Activated T-cell treated with anti-CD3 and anti-CD28 coated beads, Interleukin-2, amount 50 U/mL, for 72 hours (primary cell): ENCODE results near the gene AVPR1B. TPM values are rescaled to one million over a fixed set of nuclear protein-coding genes. Genes with fewer than 3 reads are reported as not detected.

Source experiments
- ATAC-seq, 2 donors: fragments of 150-1000 bp; cut with Tn5 transposase; replicated peaks in 1 of 2; 2 replicates each; pipeline ENCODE4 v1.10.0; 2021; ENCODE audit warnings: moderate library complexity in 2 of 2, mild to moderate bottlenecking in 1 of 2
- DNase-seq, 2 donors: peaks; one replicate each; pipeline ENCODE4 v3.0.0; 2021 to 2022; ENCODE audit warnings: mixed read lengths in 1 of 2
- H3K27ac Mint-ChIP-seq: one replicate; pipeline ENCODE4 v1.8.0; 2022; ENCODE audit warnings: mild to moderate bottlenecking, moderate library complexity, mixed read lengths
- H3K27me3 Mint-ChIP-seq: one replicate; pipeline ENCODE4 v1.8.0; 2022; ENCODE audit warnings: low read depth, mixed read lengths
- H3K36me3 Mint-ChIP-seq, 2 donors: one replicate each; pipeline ENCODE4 v1.8.0; 2022; ENCODE audit warnings: mixed read lengths in 2 of 2, mild to moderate bottlenecking in 1 of 2; ENCODE audit not compliant: insufficient read depth in 2 of 2
- H3K4me1 Mint-ChIP-seq: one replicate; pipeline ENCODE4 v1.8.0; 2022; ENCODE audit warnings: low read depth, mixed read lengths
- H3K4me3 Mint-ChIP-seq, 2 donors: one replicate each; pipeline ENCODE4 v1.8.0; 2022; ENCODE audit warnings: mild to moderate bottlenecking in 2 of 2, mixed read lengths in 2 of 2, moderate library complexity in 2 of 2
- H3K9me3 Mint-ChIP-seq, 2 donors: one replicate each; pipeline ENCODE4 v1.8.0; 2022; ENCODE audit warnings: mixed read lengths in 2 of 2
- total RNA-seq, 2 donors: library from RNA; stranded (reverse); gene quantifications; one replicate each; pipeline ENCODE4 v1.2.3, GENCODE V29; 2022

AVPR1B gene
- not detected for total RNA-seq

- Mint-ChIP-seq H3K4me1 (peaks cover 19% of the 10 kb centered on the region), H3K27me3 (peaks cover 63% of the 10 kb centered on the region), H3K36me3 (peaks cover 9 to 10% of the 10 kb centered on the region in 2 donors), H3K9me3 (peaks cover 5 to 9% of the 10 kb centered on the region in 2 donors), H3K27ac (no peak within 1 kb of the TSS), H3K4me3 (peak within 1 kb of the TSS; percentile 74)
- peak; percentile 71 to 76 for ATAC-seq
- peak; percentile 32 to 51 for DNase-seq
Observed at GRCh38 chr1:206117151-206117948, at the start of gene AVPR1B. AVPR1B (minus strand) TSS chr1:206117388; CDS start chr1:206116890, 498 bp downstream.

GRCh38 chr1:206145771-206146290, 28.6 kb upstream of the AVPR1B start:
- Mint-ChIP-seq H3K4me3 (no peak overlapping the region), H3K27ac (no peak overlapping the region), H3K9me3 (no peaks in the 10 kb centered on the region), H3K36me3 (no peaks in the 10 kb centered on the region), H3K4me1 (no peaks in the 10 kb centered on the region), H3K27me3 (peaks cover 23% of the 10 kb centered on the region)
- ATAC-seq (no peak), DNase-seq (no peak)

GRCh38 chr1:206144605-206145004, 27.4 kb upstream of the AVPR1B start:
- H3K36me3 Mint-ChIP-seq: no peaks in the 10 kb centered on the region
- H3K4me3 Mint-ChIP-seq: no peak overlapping the region
- H3K4me1 Mint-ChIP-seq: no peaks in the 10 kb centered on the region
- peaks cover 28% of the 10 kb centered on the region for H3K27me3 Mint-ChIP-seq
- H3K9me3 Mint-ChIP-seq: no peaks in the 10 kb centered on the region
- no peak overlapping the region for H3K27ac Mint-ChIP-seq
- no peak for DNase-seq
- ATAC-seq: no peak

GRCh38 chr1:206143537-206144172, 26.5 kb upstream of the AVPR1B start:
- Mint-ChIP-seq H3K27me3 (peaks cover 33% of the 10 kb centered on the region), H3K9me3 (no peaks in the 10 kb centered on the region), H3K27ac (no peak overlapping the region), H3K4me1 (no peaks in the 10 kb centered on the region), H3K36me3 (no peaks in the 10 kb centered on the region), H3K4me3 (no peak overlapping the region)
- DNase-seq: no peak
- ATAC-seq: no peak

GRCh38 chr1:206142770-206143169, 25.6 kb upstream of the AVPR1B start:
- DNase-seq (no peak), ATAC-seq (no peak)
- H3K27ac Mint-ChIP-seq: no peak overlapping the region
- H3K27me3 Mint-ChIP-seq: peaks cover 42% of the 10 kb centered on the region
- no peak overlapping the region for H3K4me3 Mint-ChIP-seq
- H3K9me3 Mint-ChIP-seq: no peaks in the 10 kb centered on the region
- no peaks in the 10 kb centered on the region for H3K36me3 Mint-ChIP-seq
- H3K4me1 Mint-ChIP-seq: no peaks in the 10 kb centered on the region

- Mint-ChIP-seq H3K4me1 (no peaks in the 10 kb centered on the region), H3K27ac (no peak overlapping the region), H3K4me3 (no peak overlapping the region), H3K9me3 (no peaks in the 10 kb centered on the region), H3K27me3 (peaks cover 44% of the 10 kb centered on the region), H3K36me3 (no peaks in the 10 kb centered on the region)
- no peak for ATAC-seq
- no peak for DNase-seq
Observed at GRCh38 chr1:206142011-206142410, 24.8 kb upstream of the AVPR1B start.

- no peak for ATAC-seq
- Mint-ChIP-seq H3K4me1 (no peaks in the 10 kb centered on the region), H3K27ac (no peak overlapping the region), H3K27me3 (peaks cover 33% of the 10 kb centered on the region), H3K36me3 (no peaks in the 10 kb centered on the region), H3K9me3 (no peaks in the 10 kb centered on the region), H3K4me3 (no peak overlapping the region)
- no peak for DNase-seq
Observed at GRCh38 chr1:206136241-206136640, 19.1 kb upstream of the AVPR1B start.

GRCh38 chr1:206135248-206135647, 18.1 kb upstream of the AVPR1B start:
- Mint-ChIP-seq H3K27ac (no peak overlapping the region), H3K36me3 (no peaks in the 10 kb centered on the region), H3K9me3 (no peaks in the 10 kb centered on the region), H3K4me3 (no peak overlapping the region), H3K27me3 (peaks cover 30% of the 10 kb centered on the region), H3K4me1 (no peaks in the 10 kb centered on the region)
- ATAC-seq (no peak), DNase-seq (no peak)

GRCh38 chr1:206133751-206134415, 16.7 kb upstream of the AVPR1B start:
- H3K4me3 Mint-ChIP-seq: no peak overlapping the region
- H3K9me3 Mint-ChIP-seq: no peaks in the 10 kb centered on the region
- peaks cover 27% of the 10 kb centered on the region for H3K27me3 Mint-ChIP-seq
- no peaks in the 10 kb centered on the region for H3K36me3 Mint-ChIP-seq
- H3K27ac Mint-ChIP-seq: no peak overlapping the region
- ATAC-seq (no peak), DNase-seq (no peak)
- H3K4me1 Mint-ChIP-seq: no peaks in the 10 kb centered on the region

GRCh38 chr1:206131037-206131436, 13.8 kb upstream of the AVPR1B start:
- H3K36me3 Mint-ChIP-seq: no peaks in the 10 kb centered on the region
- DNase-seq (no peak), ATAC-seq (no peak)
- no peak overlapping the region for H3K4me3 Mint-ChIP-seq
- H3K27me3 Mint-ChIP-seq: peaks cover 26% of the 10 kb centered on the region
- no peak overlapping the region for H3K27ac Mint-ChIP-seq
- no peaks in the 10 kb centered on the region for H3K4me1 Mint-ChIP-seq
- no peaks in the 10 kb centered on the region for H3K9me3 Mint-ChIP-seq

GRCh38 chr1:206128196-206128595, 11.0 kb upstream of the AVPR1B start:
- no peaks in the 10 kb centered on the region for H3K4me1 Mint-ChIP-seq
- no peaks in the 10 kb centered on the region for H3K36me3 Mint-ChIP-seq
- ATAC-seq (no peak), DNase-seq (no peak)
- no peak overlapping the region for H3K4me3 Mint-ChIP-seq
- H3K27me3 Mint-ChIP-seq: peaks cover 34% of the 10 kb centered on the region
- H3K27ac Mint-ChIP-seq: no peak overlapping the region
- H3K9me3 Mint-ChIP-seq: no peaks in the 10 kb centered on the region

- Mint-ChIP-seq H3K36me3 (peaks cover 0 to 3% of the 10 kb centered on the region in 2 donors), H3K9me3 (peaks cover 0 to 4% of the 10 kb centered on the region in 2 donors), H3K27me3 (peaks cover 34% of the 10 kb centered on the region), H3K27ac (no peak overlapping the region), H3K4me1 (no peaks in the 10 kb centered on the region), H3K4me3 (no peak overlapping the region)
- no peak for DNase-seq
- no peak for ATAC-seq
Observed at GRCh38 chr1:206127336-206127735, 10.1 kb upstream of the AVPR1B start.

- Mint-ChIP-seq H3K36me3 (peaks cover 8 to 10% of the 10 kb centered on the region in 2 donors), H3K4me3 (no peak overlapping the region), H3K27me3 (peaks cover 31% of the 10 kb centered on the region), H3K27ac (no peak overlapping the region), H3K4me1 (no peaks in the 10 kb centered on the region), H3K9me3 (peaks cover 5 to 8% of the 10 kb centered on the region in 2 donors)
- ATAC-seq (no peak), DNase-seq (no peak)
Observed at GRCh38 chr1:206125346-206125745, 8.2 kb upstream of the AVPR1B start.
